GM18517 (cell line): ENCODE data around the gene SMOC2.

ENCODE experiments used
- ATAC-seq: cut with Tn5 transposase; IDR thresholded peaks from one replicate; pipeline ENCODE4 v1.9.1; 2021; ENCODE audit warnings: mild to moderate bottlenecking, moderate library complexity; ENCODE audit not compliant: unreplicated experiment

SMOC2 gene

DNA sequence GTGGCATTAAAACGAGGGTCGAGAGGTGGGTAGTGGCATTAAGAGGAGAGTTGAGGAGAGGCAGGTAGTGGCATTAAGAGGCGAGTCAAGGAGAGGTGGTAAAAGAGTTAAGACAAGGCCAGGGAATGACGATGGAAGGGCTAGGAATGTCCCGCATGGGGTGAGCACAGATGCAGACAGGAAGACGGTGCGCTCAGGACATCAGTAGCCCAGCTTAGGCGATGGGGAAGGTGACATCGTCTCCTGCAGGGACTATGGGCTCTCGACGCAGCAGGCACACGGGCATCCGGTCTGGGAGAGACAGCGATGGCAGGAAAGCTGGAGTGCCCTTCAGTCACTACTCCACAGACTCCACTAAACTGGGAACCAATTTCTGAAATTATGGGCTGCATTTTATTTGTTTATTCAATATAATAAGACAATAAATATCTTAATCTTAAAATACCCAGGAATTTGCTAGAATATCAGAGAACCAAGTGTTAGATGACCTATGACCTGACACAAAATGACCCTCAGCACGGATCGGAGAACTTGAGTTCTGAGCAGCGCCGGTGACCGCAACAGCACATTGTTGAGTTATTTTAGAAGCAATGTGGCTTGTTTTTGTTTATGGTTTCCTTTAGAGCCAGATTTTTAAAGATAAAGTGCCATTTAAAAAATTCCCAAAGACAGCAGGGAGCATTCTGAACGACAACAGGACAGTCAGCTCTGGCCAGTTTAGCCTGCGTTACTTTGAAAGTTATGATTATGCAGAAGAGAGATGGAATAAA is 177.7 kb downstream of the SMOC2 start:
- no peak for ATAC-seq

DNA sequence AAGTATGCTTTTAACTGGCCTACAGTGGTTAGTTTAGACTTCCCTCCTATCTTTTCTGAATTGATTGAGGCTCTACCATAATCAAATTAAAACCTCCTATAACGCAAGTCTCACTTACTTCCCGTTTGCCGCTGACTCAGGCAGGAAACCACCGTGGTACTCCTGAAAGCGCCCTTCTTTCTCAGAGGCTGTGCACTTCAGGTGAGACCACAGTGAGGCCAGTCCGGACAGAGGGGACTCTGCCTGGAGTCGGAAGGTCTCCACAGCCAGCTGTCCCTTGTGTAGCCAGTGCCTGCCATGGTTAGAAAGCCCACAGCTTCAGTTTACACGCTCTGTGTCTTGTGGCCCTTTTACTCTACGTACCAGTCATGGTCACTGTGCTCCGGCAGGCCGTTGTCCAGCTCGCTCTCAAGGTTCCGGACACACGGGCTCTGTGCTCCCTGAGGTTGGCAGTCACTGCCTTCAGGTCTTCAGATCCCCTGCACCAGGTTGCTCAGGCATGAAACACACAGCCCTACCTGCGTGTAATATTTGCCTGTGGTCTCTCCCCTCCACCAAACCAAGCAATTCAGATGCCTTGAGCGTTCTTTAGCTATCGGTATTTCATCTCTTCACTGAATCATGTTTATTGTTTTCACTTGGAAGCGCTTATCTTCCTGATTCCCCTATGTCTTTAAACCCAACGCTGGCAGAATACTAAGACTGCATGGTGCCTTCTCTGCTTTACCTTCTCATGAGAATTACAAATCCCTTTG is 178.8 kb downstream of the SMOC2 start:
- ATAC-seq: no peak

DNA sequence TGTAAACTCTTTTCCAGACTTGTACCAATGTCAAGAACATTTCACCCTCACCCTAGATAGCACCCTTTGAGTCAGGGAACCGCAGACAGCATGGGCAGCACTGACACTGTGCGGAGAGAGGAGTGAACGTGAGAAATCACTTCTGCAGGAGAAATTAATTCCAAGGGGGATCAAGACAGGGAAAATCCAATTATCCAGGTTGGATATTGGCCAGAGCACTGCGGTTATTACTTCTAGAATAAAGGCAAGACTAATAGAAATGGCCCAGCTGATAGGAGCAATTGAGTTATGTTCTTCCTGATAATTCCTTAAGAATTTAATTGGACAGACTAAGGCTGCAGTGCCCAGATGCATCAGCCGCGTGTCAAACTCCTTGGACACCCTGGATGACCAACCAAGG is 179.6 kb downstream of the SMOC2 start:
- ATAC-seq: no peak

DNA sequence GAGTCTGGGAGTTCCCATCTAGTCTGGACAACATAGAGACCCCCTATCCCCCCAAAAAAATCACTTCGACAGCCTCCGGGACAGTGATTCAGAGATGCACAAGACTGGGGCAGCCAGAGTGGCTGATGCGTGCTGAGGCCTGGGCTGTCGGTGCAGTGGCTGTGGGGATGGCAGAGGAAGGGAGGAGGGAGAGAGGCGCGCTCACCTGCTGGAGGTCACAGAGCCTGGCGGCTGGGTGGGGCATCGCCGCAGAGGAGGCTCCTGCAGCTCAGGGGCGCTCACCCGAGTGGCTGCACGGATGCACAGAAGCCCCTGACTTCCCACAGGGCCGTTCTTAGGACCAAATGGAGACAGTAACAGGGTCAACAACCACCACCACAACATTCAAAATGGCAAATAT is 182.8 kb downstream of the SMOC2 start:
- no peak for ATAC-seq

DNA sequence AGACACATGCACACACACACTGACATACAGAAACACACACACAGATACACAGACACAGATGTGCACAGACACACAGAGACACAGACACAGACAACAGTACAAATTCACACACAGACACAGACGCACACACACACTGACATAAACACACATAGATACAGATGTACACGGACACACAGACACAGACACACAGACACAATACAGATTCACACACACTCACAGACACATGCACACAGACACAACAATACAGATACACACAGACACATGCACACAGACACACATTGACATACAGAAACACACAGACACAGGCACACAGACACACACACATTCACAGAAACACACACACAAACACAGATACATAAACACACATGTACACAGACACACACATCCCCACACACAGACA is 183.6 kb downstream of the SMOC2 start:
- no peak for ATAC-seq

DNA sequence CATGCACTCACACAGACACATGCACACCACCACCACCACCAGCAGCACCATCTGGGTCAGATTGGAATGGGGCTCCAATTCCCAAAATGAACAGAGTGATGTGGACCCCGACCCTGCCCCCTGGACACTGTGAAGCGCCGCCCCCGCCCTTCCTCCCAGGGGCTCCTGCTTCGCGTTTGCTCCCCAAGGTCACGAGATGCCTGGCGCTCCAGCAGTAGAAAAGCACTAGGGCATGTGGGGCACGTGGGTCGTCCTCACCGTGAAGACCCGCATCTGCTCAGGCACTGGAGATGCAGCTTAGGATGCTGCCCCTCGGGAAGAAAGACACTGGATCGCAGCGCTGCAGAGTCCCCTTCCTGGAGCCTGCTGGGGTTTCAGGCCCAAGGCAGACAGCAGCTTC is 184.0 kb downstream of the SMOC2 start:
- ATAC-seq: no peak

DNA sequence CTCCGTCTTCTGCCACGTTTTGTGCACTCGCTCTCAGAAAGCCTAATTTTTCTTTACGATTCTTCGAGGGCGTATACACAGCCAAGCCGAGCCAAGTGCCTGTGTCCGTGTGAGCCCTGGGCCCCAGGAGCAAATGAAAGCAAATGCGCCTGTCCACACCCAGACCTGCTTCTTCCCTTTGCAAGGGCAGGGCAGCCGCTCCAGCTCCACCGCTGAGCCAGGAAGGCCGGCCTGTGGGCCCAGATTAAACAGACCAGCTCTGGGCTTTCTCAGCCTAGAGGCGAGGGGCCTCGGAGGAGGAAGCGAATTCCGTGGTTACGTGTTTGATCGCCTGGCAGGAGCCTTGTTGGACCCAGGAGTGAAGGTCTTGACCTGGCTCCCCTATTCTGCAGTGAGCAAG is 184.6 kb downstream of the SMOC2 start:
- ATAC-seq: no peak

DNA sequence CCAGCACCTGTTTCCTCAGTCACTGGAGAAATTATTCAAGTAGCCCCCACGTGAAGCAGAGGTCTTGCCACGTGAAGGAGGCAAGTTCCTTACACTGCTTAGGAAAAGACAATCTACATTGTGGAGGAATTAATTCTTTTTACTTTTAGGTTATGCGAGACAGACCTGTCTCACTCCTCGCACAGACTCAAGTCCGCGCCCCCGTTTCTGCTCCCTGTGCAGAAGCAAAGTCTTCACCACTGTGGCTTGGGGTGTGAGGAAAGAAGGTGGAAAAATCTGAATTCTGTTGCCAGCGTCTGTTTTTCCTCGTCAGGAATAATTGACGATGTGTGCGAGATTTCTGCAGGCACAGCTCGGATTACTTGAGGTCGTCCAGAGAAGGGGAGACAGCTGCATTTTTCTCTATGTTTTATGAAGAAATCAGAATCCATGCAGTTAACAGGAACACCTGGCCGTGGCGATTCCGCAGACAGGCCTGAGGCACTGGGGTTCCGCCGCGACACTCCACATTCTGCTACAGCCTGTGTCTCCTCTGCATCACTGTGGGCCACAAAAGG is 185.1 kb downstream of the SMOC2 start:
- no peak for ATAC-seq

DNA sequence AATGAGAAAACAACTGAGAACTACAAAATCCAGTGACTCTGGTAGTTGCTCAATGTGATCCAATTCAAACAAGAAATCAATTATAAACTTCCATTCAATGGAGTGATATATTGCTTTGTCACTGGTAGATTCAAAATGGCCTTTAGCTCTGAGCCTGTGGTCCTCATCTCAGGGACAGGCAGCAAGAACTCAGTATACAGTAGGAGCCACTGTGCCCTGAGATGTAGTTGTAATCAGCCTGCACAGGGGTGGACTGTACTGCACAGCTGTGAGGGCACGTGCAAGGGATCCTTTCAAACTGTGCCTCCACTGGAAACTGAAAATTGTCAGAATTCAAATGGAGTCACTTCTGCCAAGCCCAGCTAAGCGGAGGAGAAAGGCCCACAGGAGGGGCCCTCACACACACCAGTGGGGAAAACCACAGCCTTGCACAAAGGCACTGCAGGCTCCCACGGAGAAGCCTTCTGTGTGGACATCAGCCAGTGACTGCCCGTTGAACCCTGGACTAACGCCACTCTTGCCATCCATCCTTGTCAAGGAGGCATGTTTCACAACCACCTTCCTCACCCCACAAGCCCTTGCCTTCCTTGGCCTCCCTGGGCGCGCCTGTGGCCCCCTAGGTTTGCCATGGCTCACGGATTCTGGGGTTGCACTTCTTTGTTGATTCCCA is 186.7 kb downstream of the SMOC2 start:
- no peak for ATAC-seq

DNA sequence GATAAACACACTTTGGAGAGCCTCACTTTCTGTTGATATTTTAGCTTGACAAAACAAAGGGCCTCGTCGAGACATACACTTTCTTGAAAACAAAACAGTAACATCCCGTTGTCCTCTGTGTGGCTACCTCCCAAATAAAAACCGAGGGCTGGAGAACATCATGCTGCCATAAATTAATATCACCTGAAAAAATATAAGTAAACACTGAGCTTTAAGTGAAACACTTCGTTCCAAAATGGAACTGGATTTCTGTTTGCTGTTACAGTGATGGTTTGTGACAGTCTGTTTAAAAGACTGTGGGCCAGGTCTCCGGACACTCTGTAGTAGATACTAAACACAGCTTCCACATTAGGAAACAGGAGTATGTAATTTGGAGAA is 187.2 kb downstream of the SMOC2 start:
- ATAC-seq: no peak

DNA sequence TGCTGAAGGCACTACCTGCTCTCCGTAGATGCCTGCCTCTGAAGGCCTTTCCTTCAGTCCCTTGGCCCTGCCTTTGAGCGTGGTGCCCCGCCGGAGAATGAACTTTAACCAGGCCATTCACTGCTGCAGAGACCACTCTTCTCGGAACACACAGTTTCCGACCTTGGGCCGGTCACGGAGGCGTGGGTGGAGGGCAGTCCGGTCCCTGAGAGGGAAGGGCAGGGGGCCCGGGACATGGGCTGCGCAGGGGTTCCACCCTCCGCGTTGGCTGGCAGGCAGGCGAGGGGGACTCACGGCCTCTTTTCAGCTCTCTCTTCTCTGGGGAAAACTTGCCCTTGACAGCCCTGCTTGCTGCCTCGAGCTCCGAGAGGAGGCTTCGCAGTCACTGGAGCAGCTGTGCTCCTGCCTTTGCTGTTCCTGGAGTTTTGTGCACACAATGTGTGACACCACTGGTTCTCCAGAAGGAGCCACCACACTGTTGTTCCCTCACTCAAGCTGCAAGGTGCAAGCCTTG is 187.8 kb downstream of the SMOC2 start:
- ATAC-seq: no peak

DNA sequence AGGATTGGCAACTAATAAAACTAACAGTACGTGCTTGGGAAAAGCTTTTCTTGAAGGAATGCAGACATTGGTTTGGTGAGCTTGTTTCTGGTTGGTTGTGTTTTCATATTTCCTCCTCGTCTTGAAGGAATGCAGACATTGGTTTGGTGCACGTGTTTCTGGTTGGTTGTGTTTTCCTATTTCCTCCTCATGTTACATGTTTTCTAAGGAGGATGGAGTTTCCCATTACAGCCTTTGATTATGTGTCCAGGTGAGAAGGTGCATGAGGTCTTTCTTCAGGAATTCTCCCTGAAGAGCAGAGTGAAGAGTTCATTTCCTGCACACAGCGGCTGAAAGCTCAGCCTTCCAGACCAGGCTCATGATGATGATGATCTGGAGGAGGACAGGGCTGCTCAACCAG is 190.6 kb downstream of the SMOC2 start:
- no peak for ATAC-seq

DNA sequence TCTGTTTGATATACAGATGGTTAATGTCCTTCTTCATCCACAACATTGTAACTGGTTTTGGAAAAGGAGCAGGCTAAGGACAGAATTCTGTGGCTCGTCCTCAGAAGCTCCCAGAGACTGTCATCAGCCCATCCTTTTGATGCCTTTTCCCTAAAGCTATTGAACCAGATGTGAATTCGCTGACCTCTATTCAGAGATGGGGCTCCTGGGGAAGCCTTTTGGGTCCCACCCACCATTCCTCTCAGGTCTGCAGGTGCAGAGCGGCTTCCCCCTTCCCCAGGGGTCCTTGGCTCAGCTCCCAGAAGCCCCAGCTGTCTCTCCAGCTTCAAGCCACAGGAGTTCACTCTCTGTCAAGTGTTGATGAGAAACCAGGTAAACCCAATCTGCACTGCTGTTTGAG is 191.7 kb downstream of the SMOC2 start:
- no peak for ATAC-seq

DNA sequence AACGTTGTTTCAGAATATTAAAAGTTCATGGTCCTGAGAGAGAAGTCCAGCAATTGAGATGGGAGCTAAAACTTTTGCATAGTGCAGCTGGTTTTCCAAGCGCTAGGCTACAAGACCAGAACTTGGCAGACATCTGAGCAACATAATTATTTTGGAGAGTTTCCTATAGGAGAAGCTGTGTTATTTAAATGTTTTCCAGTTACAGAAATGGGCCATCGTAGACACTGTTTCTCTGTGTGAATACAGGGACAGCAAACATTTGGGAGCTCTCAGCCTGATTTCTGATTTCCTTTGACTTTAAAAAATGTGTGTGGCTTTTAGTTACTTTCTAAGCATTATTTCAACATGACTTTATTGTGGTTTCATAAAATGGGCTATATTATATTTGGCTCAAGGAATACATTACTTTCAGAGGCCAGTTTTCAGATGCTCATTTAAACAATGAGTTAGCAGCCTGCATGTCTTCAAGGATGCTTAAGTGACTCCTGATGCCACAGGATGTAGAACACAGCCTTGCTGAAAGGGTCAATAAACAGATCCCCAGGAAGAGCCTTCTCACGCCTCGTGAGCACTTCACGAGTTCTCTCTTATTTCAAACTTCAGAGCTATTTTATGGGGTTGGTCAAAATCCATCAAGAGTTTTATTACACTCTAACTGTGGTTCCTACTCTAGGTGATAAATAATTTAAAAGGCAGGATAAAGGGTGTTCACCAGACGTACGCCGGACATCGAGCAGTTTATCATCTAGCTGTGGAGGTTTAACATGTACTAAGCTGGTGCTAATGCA is 193.8 kb downstream of the SMOC2 start:
- no peak for ATAC-seq

DNA sequence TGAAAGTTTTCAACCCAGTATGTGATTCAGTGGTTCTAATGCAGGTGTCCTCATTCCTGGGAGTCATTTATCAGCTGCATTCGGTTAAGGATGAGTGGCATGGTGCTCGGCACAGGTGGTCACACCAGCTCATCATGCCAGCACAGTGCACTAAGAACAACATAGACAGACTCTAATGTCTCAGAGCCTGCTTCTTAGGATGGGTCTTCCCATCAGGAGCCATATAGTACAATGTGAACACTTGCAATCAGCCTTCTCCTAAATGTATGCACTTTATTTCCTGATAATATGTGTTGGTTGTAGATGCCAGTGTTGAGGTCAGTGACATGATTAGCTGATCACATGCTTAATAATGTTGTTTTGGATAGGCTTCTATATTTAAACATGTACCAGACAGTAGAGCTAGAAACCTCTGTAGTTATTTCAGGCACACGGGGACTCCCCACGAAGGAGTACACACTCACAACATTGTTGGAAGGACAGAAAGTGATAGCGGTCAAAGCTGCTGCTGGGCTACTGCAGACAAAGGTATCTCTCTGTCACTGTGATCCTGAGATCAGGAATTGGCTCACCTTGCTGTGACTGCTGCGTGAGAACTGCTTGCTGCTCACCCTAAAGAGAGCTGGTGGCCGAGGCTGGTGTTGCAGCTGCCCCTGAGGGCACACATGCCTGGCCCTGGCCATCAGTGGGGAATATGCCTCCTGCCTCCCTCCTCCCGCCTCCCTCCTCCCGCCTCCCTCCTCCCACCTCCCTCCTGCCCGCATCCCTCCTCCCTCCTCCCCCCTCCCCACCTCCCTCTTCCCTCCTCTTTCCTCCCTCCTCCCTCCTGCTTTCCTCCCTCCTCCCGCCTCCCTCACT is 195.4 kb downstream of the SMOC2 start:
- no peak for ATAC-seq

DNA sequence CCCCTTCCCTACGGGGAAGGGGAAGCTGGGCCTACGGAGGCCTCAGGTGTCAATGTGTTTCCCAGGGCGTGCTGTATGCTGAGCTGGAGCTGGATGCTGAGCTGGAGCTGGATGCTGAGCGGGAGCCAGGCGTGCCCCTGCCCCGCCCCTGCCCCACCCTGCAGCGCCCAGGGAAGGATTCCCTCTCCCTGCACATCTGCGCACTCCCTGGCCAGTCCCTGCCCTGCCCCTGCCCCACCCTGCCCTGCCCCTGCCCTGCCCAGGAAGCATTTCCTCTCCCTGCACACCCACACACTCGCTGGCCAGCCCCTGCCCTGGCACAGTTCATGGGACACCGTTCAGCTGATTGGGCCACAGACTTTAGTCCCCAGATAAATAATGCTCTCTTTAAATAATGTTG is 196.8 kb downstream of the SMOC2 start:
- no peak for ATAC-seq

DNA sequence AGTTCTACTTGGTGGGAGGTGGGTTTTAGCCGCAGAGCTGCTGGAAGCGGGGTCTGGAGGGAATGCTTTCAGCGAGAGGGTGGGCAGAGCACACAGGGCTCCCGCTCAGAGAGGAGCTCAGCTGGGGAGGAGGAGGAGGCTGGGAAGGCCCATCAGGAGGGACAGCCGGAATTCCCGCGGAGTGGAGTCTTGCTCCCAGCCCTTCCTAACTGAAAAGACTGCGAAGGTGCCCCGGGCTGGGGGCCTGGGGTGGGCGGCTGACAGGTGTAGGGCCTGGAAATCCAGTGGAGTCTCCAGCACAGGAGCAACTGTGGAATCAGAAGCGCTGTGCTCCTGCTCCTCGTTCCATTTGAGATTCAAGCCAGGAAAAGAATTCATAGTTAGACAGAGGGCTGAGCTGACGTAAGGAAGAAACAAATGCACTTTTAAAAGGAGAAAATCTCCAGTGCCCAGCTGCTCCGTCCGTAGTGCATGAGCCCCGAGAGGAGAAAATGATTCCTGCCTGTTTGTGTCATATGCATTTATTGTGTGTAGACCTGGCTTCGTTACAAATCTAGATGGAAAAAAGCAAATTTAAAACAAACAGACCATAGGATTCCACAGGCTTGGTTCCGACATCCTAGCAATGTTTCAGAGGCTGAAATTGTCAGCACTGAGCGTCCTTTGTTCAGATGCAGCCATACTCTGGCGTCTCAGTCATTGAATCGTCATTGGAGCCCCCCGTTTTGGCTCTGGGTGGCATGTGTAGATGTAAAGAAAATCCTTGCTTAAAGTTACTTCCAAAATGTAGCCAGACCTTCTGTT is 197.7 kb downstream of the SMOC2 start:
- ATAC-seq: no peak

DNA sequence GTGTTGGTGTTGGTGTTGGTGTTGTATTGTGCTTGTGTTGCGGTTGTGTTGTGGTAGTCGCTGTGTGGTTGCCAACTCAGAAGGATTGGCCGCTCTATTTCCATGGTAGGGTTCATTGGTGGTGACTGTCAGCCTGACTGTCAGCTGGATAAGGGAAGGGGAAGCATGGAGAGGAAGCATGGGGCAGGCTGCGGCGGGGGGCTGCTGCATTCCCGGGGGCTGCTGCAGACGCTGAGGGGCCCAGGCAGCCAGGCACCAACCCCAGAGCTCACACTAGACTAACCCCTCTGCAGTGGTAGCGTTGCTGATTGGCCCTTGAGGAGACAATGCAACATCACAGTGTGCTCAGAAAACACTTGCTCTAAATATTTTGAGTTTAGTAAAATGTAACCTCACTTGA is 199.2 kb downstream of the SMOC2 start:
- ATAC-seq: no peak

DNA sequence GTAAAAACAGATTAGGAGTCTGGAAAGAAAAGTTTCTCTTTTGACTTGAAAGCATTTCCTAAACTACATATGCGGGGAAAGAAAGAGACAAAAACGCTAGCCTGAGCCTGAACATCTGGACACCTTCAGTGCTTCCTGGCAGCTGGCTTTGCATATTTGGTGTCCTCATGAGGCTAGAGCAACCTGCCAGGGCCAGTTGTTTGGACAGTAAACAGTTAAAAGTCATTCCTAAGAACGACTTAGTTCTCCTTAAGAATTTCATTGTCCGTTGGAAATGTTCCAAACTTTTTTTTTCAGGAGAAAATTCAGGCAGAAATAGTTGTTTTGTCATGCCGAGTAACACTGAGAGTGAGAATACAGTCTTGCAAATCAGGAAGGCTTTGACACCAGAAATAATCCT is 199.8 kb downstream of the SMOC2 start:
- ATAC-seq: no peak
